Transverse colon (tissue), 3 donors: ENCODE measurements around the gene MYD88.

Source experiments
- CTCF ChIP-seq, 5 experiments: fragments of 200-600 bp in 3 of 5; fragments of 450-650 bp in 2 of 5; sonication (generic) in 3 of 5; IDR thresholded peaks; 1 replicate in 2 of 5; 2 replicates in 3 of 5; pipeline ENCODE4 v1.5.1; 2016 to 2017; ENCODE audit warnings: antibody characterized with exemption in 5 of 5, inconsistent platforms in 3 of 5, mild to moderate bottlenecking in 2 of 5, moderate library complexity in 1 of 5
- POLR2A ChIP-seq: fragments of 450-650 bp; IDR thresholded peaks from one replicate; pipeline ENCODE4 v1.6.1; 2016; ENCODE audit warnings: antibody characterized with exemption, mild to moderate bottlenecking, moderate library complexity

- TF ChIP-seq POLR2A = no peak
- TF ChIP-seq CTCF (IDR thresholded peaks at IDR 0.05) = no peak
Observed at GRCh38 chr3:38146504-38146903, 8.0 kb downstream of the MYD88 start.
